GM12878 (cell line): ENCODE data around the gene ACVR1B. TPM values are rescaled to one million over a fixed set of nuclear protein-coding genes. Genes with fewer than 3 reads are reported as not detected.
A peak's percentile ranks its signal among the peaks of the same experiment; 100 is the strongest.

Experiments used
- CBX5 ChIP-seq: sonication (generic); IDR thresholded peaks from 2 replicates; pipeline ENCODE4 v1.6.1; 2016; ENCODE audit warnings: low read depth, moderate library complexity, mild to moderate bottlenecking, inconsistent platforms
- CEBPB ChIP-seq, 2 experiments: fragments of 150-350 bp in 1 of 2; IDR thresholded peaks; 2 replicates each; pipeline ENCODE4 v1.6.1; 2012 to 2014; ENCODE audit warnings: low read depth in 2 of 2, low read length in 2 of 2, borderline replicate concordance in 1 of 2, inconsistent platforms in 1 of 2
- HCFC1 ChIP-seq: fragments of 150-350 bp; IDR thresholded peaks from 2 replicates; pipeline ENCODE4 v1.6.1; 2014; ENCODE audit warnings: low read length
- JUNB ChIP-seq: IDR thresholded peaks from 2 replicates; pipeline ENCODE4 v1.6.1; 2016; ENCODE audit warnings: antibody characterized with exemption, mild to moderate bottlenecking
- RAD21 ChIP-seq: IDR thresholded peaks from 2 replicates; pipeline ENCODE4 v1.6.1; 2011; ENCODE audit warnings: mild to moderate bottlenecking, low read depth, low read length, moderate library complexity; ENCODE audit not compliant: insufficient read depth
- RB1 ChIP-seq: fragments of 450-650 bp; formaldehyde crosslinking; IDR thresholded peaks from 2 replicates; pipeline ENCODE4 v1.6.1; 2017; ENCODE audit warnings: mild to moderate bottlenecking, borderline replicate concordance
- SPI1 ChIP-seq: IDR thresholded peaks from 2 replicates; pipeline ENCODE4 v1.6.1; 2011; ENCODE audit warnings: low read depth, mild to moderate bottlenecking, low read length, moderate library complexity, borderline replicate concordance; ENCODE audit not compliant: insufficient read depth
- TARDBP ChIP-seq: IDR thresholded peaks from 2 replicates; pipeline ENCODE4 v1.6.1; 2016; ENCODE audit warnings: borderline replicate concordance
- polyA plus RNA-seq, 11 experiments: library from polyadenylated mRNA; depleted of rRNA in 4 of 11; unstranded in 6 of 11; stranded (reverse) in 5 of 11; fragments of >200 nt; fragmentation: Nextera tagmentation in 4 of 11; fragmentation: Illumina TruSeq in 1 of 11; extraction: Ambion mirVana in 4 of 11; extraction: Trizol in 1 of 11; gene quantifications; 1 replicate in 1 of 11; 2 replicates in 10 of 11; pipeline versions ENCODE4 v1.2.1 to v1.2.3, GENCODE V29; 2011 to 2016; ENCODE audit warnings: inconsistent platforms in 2 of 11, missing spikeins in 2 of 11, low read depth in 1 of 11
- total RNA-seq, 4 experiments: library from RNA; depleted of rRNA in 3 of 4; stranded (reverse); fragments of >200 nt in 3 of 4; fragmentation: Illumina TruSeq in 1 of 4; extraction: Trizol in 1 of 4; gene quantifications; 2 replicates each; pipeline versions ENCODE4 v1.2.1 to v1.2.3, GENCODE V29; 2013 to 2021
- TF ChIP-seq, protein P1 (sequence below): fragments of 450-650 bp; IDR thresholded peaks from 2 replicates; pipeline ENCODE4 v1.6.1; 2016; ENCODE audit warnings: mild to moderate bottlenecking, moderate library complexity, borderline replicate concordance
- TF ChIP-seq, protein P2 (sequence below): fragments of 450-650 bp; IDR thresholded peaks from 2 replicates; pipeline ENCODE4 v1.6.1; 2016; ENCODE audit warnings: mild to moderate bottlenecking
- TF ChIP-seq, protein P3 (sequence below): IDR thresholded peaks from 2 replicates; pipeline ENCODE4 v1.6.1; 2011; ENCODE audit warnings: borderline replicate concordance, low read depth, mild to moderate bottlenecking, moderate library complexity, mixed read lengths, low read length; ENCODE audit not compliant: insufficient read depth; ENCODE audit errors: extremely low read length
- TF ChIP-seq, protein P4 (sequence below): IDR thresholded peaks from 2 replicates; pipeline ENCODE4 v1.6.1; 2012; ENCODE audit warnings: mild to moderate bottlenecking, low read depth, low read length
- TF ChIP-seq, protein P5 (sequence below): fragments of 450-650 bp; conservative IDR thresholded peaks from 2 replicates; pipeline ENCODE4 v1.6.1; 2017; ENCODE audit warnings: mild to moderate bottlenecking, moderate library complexity
- TF ChIP-seq, protein P6 (sequence below): fragments of 450-650 bp; IDR thresholded peaks from 2 replicates; pipeline ENCODE4 v1.6.1; 2016; ENCODE audit warnings: mild to moderate bottlenecking

Gene ACVR1B
- total and polyA plus RNA-seq, 10 of the 15 experiments (the other 5 are each of a cell fraction or from before 2014, with no cell fraction given) = 0.02 to 0.69 (median 0.16) TPM; not detected in 2

DNA sequence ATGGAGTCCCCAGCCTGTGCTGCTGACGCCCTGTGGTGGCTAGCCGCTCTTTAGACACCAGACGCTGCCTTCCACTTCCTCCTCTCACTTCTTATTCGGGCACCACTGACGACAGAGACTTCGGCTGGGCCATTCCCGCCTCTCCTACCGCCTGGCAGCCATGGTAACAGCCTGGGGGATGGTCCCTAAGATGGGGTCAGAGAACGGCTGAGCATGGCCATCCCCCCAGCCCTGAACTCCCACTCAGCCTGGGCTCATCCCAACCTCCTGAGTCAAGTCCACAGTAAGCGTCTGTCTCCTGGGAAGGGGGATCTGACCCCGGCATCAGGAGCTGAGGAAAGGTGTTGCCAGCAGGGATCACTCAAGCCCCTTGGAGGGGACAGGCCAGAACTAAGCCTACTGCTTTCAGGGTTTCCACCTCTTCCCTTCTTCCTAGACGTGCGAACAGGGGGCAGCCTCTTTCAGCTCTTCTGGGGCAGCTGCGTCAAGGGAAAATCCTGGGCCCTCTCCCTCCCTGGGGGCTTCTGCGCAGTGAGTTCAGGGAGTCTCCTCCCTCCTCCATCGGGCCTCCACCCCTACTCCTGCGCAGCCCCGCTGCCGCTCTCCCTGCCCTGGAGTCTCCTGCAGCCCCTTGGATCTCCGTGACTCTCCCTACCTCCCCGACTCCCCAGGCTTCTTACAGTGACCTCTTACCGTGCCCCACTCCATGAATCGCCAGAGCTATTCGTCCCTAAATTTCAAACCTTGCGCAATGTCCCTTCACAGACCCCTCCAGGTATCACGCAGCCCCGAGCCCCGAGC is 54.6 kb downstream of the ACVR1B start (continued):
- TF ChIP-seq, protein P1, sequence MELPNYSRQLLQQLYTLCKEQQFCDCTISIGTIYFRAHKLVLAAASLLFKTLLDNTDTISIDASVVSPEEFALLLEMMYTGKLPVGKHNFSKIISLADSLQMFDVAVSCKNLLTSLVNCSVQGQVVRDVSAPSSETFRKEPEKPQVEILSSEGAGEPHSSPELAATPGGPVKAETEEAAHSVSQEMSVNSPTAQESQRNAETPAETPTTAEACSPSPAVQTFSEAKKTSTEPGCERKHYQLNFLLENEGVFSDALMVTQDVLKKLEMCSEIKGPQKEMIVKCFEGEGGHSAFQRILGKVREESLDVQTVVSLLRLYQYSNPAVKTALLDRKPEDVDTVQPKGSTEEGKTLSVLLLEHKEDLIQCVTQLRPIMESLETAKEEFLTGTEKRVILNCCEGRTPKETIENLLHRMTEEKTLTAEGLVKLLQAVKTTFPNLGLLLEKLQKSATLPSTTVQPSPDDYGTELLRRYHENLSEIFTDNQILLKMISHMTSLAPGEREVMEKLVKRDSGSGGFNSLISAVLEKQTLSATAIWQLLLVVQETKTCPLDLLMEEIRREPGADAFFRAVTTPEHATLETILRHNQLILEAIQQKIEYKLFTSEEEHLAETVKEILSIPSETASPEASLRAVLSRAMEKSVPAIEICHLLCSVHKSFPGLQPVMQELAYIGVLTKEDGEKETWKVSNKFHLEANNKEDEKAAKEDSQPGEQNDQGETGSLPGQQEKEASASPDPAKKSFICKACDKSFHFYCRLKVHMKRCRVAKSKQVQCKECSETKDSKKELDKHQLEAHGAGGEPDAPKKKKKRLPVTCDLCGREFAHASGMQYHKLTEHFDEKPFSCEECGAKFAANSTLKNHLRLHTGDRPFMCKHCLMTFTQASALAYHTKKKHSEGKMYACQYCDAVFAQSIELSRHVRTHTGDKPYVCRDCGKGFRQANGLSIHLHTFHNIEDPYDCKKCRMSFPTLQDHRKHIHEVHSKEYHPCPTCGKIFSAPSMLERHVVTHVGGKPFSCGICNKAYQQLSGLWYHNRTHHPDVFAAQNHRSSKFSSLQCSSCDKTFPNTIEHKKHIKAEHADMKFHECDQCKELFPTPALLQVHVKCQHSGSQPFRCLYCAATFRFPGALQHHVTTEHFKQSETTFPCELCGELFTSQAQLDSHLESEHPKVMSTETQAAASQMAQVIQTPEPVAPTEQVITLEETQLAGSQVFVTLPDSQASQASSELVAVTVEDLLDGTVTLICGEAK = 0 out of 2 replicates have a peak, but pooled peaks have one; percentile 19
- TF ChIP-seq JUNB (no peak), SPI1 (peak; percentile 94), CEBPB (IDR thresholded peaks at IDR 0.05; ENCODE audit: borderline replicate concordance in 1 of 2, low read depth in 2 of 2, low read length in 2 of 2) (no peak), CBX5 (no peak), RAD21 (no peak), RB1 (no peak), HCFC1 (no peak; the same call in 1 of the 2 replicates), TARDBP (no peak)
- TF ChIP-seq, protein P2, sequence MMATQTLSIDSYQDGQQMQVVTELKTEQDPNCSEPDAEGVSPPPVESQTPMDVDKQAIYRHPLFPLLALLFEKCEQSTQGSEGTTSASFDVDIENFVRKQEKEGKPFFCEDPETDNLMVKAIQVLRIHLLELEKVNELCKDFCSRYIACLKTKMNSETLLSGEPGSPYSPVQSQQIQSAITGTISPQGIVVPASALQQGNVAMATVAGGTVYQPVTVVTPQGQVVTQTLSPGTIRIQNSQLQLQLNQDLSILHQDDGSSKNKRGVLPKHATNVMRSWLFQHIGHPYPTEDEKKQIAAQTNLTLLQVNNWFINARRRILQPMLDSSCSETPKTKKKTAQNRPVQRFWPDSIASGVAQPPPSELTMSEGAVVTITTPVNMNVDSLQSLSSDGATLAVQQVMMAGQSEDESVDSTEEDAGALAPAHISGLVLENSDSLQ = no peak; the same call in 1 of the 2 replicates
- TF ChIP-seq, protein P3, sequence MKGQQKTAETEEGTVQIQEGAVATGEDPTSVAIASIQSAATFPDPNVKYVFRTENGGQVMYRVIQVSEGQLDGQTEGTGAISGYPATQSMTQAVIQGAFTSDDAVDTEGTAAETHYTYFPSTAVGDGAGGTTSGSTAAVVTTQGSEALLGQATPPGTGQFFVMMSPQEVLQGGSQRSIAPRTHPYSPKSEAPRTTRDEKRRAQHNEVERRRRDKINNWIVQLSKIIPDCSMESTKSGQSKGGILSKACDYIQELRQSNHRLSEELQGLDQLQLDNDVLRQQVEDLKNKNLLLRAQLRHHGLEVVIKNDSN = no peak
- TF ChIP-seq, protein P4, sequence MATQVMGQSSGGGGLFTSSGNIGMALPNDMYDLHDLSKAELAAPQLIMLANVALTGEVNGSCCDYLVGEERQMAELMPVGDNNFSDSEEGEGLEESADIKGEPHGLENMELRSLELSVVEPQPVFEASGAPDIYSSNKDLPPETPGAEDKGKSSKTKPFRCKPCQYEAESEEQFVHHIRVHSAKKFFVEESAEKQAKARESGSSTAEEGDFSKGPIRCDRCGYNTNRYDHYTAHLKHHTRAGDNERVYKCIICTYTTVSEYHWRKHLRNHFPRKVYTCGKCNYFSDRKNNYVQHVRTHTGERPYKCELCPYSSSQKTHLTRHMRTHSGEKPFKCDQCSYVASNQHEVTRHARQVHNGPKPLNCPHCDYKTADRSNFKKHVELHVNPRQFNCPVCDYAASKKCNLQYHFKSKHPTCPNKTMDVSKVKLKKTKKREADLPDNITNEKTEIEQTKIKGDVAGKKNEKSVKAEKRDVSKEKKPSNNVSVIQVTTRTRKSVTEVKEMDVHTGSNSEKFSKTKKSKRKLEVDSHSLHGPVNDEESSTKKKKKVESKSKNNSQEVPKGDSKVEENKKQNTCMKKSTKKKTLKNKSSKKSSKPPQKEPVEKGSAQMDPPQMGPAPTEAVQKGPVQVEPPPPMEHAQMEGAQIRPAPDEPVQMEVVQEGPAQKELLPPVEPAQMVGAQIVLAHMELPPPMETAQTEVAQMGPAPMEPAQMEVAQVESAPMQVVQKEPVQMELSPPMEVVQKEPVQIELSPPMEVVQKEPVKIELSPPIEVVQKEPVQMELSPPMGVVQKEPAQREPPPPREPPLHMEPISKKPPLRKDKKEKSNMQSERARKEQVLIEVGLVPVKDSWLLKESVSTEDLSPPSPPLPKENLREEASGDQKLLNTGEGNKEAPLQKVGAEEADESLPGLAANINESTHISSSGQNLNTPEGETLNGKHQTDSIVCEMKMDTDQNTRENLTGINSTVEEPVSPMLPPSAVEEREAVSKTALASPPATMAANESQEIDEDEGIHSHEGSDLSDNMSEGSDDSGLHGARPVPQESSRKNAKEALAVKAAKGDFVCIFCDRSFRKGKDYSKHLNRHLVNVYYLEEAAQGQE = no peak
- TF ChIP-seq, protein P5, sequence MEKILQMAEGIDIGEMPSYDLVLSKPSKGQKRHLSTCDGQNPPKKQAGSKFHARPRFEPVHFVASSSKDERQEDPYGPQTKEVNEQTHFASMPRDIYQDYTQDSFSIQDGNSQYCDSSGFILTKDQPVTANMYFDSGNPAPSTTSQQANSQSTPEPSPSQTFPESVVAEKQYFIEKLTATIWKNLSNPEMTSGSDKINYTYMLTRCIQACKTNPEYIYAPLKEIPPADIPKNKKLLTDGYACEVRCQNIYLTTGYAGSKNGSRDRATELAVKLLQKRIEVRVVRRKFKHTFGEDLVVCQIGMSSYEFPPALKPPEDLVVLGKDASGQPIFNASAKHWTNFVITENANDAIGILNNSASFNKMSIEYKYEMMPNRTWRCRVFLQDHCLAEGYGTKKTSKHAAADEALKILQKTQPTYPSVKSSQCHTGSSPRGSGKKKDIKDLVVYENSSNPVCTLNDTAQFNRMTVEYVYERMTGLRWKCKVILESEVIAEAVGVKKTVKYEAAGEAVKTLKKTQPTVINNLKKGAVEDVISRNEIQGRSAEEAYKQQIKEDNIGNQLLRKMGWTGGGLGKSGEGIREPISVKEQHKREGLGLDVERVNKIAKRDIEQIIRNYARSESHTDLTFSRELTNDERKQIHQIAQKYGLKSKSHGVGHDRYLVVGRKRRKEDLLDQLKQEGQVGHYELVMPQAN = no peak
- TF ChIP-seq, protein P6, sequence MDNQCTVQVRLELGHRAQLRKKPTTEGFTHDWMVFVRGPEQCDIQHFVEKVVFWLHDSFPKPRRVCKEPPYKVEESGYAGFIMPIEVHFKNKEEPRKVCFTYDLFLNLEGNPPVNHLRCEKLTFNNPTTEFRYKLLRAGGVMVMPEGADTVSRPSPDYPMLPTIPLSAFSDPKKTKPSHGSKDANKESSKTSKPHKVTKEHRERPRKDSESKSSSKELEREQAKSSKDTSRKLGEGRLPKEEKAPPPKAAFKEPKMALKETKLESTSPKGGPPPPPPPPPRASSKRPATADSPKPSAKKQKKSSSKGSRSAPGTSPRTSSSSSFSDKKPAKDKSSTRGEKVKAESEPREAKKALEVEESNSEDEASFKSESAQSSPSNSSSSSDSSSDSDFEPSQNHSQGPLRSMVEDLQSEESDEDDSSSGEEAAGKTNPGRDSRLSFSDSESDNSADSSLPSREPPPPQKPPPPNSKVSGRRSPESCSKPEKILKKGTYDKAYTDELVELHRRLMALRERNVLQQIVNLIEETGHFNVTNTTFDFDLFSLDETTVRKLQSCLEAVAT = no peak
